HG03558 (cell line): ENCODE measurements around the gene ZMIZ2.
"Not testable (repeated sequence)": the region's sequence is repeated elsewhere in the genome, so short reads cannot be mapped to it uniquely, and the experiment has no call there.

Experiments used
- ATAC-seq: cut with Tn5 transposase; IDR thresholded peaks from one replicate; pipeline ENCODE4 v1.9.1; 2021; ENCODE audit warnings: moderate number of reproducible peaks; ENCODE audit not compliant: unreplicated experiment; ENCODE audit errors: extremely low read depth

Gene ZMIZ2

DNA sequence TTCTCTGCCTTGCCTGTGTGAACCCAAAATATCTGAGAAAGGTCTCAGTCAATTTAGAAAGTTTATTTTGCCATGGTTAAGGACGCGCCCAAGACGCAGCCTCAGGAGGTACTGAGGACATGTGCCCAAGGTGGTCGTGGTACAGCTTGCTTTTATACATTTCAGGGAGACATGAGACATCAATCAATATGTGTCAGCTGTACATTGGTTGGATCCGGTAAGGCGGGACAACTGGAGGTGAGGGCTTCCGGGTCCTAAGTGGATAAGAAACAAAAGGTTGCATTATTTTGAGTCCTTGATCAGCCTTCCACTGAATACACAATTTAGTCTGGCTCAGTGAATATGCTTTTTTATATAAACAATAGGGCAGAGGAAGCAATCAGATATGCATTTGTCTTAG lies 22.4 kb upstream of the ZMIZ2 start:
- ATAC-seq = not testable (repeated sequence)

DNA sequence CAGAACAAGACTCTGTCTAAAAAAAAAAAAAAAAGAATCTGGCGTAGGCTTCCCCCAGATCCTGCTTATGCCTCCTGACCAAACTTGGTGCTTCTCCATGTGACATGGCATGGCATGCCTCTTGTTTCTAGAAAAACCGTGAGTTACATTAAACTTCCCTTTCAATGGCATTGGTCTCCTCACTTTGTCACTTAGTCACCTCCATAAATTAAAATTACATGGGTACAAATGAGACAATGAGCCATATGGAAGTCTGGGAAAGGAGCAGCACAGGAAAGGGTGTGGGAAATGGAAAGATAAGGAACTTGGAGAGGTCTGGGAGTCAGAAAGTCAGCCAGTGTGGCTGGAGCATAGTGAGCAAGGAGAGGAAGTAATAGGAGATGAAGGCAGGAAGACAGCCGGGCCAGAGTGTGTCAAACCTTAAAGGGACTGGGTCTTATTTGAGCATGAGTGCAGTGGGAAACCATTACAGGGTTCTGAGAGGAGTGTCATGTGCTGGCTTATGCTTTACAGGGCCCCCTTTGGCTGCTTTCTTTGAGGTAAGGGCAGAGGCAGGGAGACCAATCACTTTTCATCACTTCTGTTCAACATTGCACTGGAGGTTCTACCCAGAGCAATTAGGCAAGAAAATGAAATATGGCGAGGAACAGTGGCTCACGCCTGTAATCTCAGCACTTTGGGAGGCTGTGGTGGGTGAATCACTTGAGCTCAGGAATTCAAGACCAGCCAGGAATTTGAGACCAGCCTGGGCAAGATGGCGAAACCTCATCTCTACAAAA lies 21.3 kb upstream of the ZMIZ2 start:
- no peak for ATAC-seq

- no peak for ATAC-seq
Observed at GRCh38 chr7:44727937-44728262, 20.7 kb upstream of the ZMIZ2 start.

- ATAC-seq = no peak
Observed at GRCh38 chr7:44729949-44730590, 18.6 kb upstream of the ZMIZ2 start.

GRCh38 chr7:44732971-44733370 lies 15.7 kb upstream of the ZMIZ2 start:
- not testable (repeated sequence) for ATAC-seq

GRCh38 chr7:44733708-44734481 lies 14.8 kb upstream of the ZMIZ2 start:
- ATAC-seq = no peak

GRCh38 chr7:44735403-44736165 lies 13.1 kb upstream of the ZMIZ2 start:
- ATAC-seq = peak; percentile 59

DNA sequence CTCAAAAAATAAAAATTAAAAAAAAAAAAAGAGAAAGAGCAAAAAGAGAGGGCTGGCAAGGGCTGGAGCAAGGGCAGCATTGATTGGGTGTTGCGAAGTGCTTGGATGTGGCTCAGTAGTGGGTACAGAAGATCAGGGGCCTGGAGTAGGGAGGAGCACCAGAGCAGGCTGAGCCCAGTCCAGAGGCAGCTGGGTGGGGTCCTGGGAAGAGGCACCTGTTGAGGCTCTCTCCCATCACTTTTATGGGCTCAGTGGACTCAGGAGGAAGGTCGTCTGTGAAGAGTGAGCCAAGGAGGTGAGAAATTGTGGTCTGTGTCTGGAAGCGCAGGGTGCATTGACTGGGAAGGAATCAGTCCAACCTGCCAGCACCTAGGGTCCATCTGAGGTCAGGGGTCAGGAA lies 11.8 kb upstream of the ZMIZ2 start:
- ATAC-seq = no peak

- no peak for ATAC-seq
Observed at GRCh38 chr7:44738051-44738723, 10.5 kb upstream of the ZMIZ2 start.

DNA sequence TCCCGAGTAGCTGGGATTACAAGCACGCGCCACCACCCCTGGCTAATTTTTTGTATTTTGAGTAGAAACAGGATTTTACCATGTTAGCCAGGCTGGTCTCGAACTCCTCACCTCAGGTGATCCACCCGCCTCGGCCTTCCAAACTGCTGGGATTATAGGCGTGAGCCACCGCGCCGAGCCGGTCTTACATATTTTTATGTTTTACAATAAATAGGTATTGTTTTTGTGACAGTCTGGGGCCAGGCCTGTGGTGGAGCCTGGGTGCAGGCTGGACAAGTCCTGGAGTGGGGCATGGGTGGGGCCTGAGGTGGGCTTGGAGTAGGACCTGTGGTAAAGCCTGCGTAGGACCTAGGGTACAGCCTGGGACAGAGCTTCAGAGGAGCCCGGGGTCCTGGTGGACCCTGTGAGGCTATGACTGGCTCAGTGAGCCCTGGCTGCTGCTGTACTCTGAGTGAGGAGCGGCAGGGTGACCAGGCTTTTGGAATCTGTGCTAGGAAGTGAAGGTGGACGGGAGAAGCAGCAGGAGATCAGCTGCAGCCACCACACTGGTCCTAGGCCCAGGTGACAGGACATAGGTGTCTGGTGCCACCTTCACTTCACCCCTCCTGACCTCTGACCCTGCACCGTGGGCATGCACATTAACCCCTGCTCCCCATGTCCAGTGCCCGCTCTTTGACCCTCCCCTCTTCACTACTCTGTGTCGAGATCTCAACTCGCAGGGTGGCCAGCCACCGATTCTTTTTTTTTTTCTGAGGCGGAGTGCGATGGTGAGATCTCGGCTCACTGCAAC lies 9.6 kb upstream of the ZMIZ2 start:
- ATAC-seq = no peak

DNA sequence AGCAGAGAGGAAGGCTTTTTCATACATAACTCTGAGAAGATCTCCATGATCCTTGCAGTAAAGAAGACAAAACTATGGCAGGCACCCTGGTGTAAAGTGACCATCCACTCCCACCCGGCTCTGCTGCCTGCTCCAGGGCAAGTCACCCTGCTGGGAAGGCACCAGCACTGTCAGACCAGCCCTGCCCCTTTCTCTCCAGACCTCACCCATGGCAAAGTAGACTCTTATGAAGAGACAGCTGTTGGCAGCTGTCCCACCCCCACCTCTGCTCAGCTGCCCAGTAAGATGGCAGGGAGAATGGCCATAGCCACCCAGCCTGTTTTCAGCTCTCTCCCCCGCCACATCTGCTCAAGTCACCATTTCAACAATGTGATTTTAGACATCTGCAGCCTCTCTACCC lies 8.6 kb upstream of the ZMIZ2 start:
- no peak for ATAC-seq

DNA sequence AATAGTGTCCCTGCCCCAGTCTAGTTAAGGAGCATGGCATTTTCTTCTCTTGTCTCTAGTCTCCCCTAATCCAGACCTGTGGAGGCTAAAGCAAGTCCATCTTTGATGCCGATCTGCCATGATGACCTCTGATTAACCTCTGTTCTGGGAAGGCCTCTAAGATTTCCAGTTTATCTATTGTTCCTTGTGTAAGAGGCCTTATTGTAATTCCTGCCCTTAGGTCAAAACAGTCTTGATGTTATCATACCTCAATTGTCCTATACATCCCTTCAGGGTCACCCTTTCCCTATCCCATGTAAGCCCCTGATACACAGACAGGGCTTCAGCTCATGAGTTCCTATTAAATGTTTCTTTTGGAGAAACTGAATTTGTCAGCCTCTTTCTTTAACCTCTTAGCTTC lies 4.9 kb upstream of the ZMIZ2 start:
- ATAC-seq = no peak

DNA sequence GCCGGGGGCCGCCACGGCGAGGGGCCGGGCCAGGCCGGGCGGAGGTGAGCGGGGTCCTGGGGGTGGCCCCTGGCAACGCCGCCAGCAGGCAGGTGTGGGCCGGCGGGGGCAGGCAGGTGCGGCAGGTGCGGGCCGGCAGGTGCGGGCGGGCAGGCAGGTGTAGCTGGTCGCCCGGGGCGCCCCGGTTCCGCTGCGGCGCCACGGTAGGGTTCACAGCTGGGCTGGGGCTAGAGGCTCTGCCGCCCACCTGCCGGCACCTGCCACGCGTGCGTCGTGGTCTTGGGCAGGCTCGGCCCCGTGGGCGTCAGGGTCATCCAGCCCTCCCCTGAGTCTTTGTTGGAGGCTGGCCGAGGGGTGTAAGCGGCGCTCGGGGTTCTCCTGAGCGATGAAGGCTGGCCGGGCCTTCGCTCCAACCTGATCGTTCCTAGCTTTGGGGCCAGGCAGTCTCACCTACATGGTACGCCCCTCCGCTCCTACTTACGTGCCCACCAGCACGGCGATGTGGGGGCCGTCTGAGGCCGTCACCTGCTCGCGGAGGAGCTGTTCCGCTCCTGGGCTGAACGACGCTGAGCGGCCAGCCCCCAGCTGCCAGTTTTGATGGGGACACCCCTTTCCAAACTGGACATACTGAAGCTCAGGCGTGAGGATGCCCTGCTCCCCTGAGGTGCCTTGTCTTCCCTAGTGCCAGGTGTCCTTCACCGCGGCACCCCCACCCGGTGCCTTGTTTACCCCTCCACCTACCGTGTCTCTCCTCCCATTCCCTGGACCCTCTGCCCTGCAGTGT lies 493 bp downstream of the ZMIZ2 start:
- no peak for ATAC-seq

GRCh38 chr7:44749992-44750391 lies 1.3 kb downstream of the ZMIZ2 start:
- no peak for ATAC-seq

GRCh38 chr7:44750424-44750823 lies 1.8 kb downstream of the ZMIZ2 start:
- no peak for ATAC-seq

DNA sequence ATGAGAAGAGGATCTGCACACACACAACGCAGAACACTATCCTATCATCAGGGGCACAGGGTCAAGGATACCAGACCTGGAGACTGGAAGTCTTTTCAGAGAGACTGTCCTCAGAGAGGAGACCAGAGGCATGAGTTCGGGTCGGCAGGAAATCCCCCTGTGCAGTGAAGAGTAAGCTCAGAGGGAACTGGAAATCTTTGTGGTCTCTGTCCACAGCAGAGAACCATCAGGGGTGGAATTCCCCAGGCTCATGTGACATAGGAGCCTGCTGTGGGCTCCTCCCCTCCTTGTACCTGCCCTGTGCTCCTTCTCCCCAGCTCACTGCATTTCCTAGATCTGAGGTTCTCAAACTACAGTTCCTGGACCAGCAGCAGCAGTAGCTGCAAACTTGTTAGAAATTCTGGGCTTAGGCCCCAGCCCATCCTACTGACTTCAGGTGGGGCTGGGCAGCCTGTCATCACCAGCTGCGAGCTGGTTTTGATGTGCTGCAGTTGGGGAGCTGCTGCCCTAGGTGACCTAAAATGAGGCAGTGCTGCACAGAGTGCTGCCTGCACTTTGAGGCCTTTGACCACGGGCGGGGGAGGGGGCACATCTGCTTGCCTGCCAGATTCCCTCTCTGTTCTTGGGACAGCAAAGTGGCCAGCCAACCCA lies 2.4 kb downstream of the ZMIZ2 start:
- peak; percentile 55 for ATAC-seq

DNA sequence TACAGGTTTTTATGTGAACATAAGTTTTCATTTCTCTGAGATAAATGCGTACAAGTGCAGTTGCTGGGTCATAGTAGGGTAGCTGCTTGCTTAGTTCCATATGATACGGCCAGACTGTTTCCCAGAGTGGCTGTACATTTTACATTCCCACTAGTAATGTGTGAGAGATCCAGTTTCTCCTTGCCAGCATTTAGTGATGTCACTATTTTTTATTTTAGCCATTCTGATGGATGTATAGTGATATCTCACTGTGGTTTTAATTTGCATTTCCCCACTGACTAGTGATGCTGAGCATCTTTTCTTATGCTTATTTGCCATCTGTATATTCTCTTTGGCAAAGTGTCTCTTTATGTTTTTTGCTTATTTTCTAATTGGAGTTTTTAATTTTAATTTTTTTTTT lies 4.2 kb downstream of the ZMIZ2 start:
- no peak for ATAC-seq
